Keratinocyte (primary cell): ENCODE data around the gene MYMK. TPM values are rescaled to one million over a fixed set of nuclear protein-coding genes. Genes with fewer than 3 reads are reported as not detected.

ENCODE experiments used
- DNase-seq: peaks from one replicate; pipeline ENCODE4 v3.0.0-alpha.2; 2011; ENCODE audit warnings: low read depth, missing footprints, low spot score
- FAIRE-seq: peaks from 2 replicates; lab custom pipeline; 2011; peaks lifted over from hg19 to GRCh38; lab: Jason Lieb, UNC
- H2AFZ ChIP-seq: 2 replicates; pipeline ENCODE4 v1.6.0; 2012; ENCODE audit warnings: low read length, control low read depth, inconsistent platforms; ENCODE audit not compliant: control insufficient read depth
- H3K27ac ChIP-seq: 2 replicates; pipeline ENCODE4 v1.5.1; 2011; ENCODE audit warnings: low read length; ENCODE audit not compliant: control insufficient read depth, insufficient read depth
- H3K27me3 ChIP-seq: 3 replicates; pipeline ENCODE4 v1.6.0; 2011; ENCODE audit warnings: low read length; ENCODE audit not compliant: control insufficient read depth, insufficient read depth; ENCODE audit errors: extremely low read depth
- H3K36me3 ChIP-seq, 2 experiments: 2 replicates in 1 of 2; 3 replicates in 1 of 2; pipeline ENCODE4 v1.5.1; 2011; ENCODE audit warnings: low read length in 2 of 2, mild to moderate bottlenecking in 1 of 2; ENCODE audit not compliant: control insufficient read depth in 2 of 2, insufficient read depth in 2 of 2; ENCODE audit errors: extremely low read depth in 1 of 2
- H3K4me1 ChIP-seq: 3 replicates; pipeline ENCODE4 v1.5.1; 2011; ENCODE audit warnings: low read length; ENCODE audit not compliant: control insufficient read depth, insufficient read depth; ENCODE audit errors: extremely low read depth
- H3K4me2 ChIP-seq: 3 replicates; pipeline ENCODE4 v1.6.0; 2011; ENCODE audit warnings: low read depth, low read length; ENCODE audit not compliant: control insufficient read depth, insufficient read depth; ENCODE audit errors: extremely low read depth
- H3K4me3 ChIP-seq, 3 experiments: fragments of 200-600 bp in 1 of 3; sonication (generic) in 1 of 3; 2 replicates in 2 of 3; 3 replicates in 1 of 3; pipeline ENCODE4 v1.5.1; 2011 to 2016; ENCODE audit warnings: low read length in 3 of 3, mild to moderate bottlenecking in 3 of 3, control low read depth in 2 of 3, inconsistent platforms in 1 of 3, low read depth in 1 of 3, mixed read lengths in 1 of 3, mixed run types in 1 of 3, moderate library complexity in 1 of 3; ENCODE audit not compliant: control insufficient read depth in 2 of 3, insufficient read depth in 2 of 3; ENCODE audit errors: extremely low read depth in 1 of 3
- H3K79me2 ChIP-seq: 2 replicates; pipeline ENCODE4 v1.6.0; 2012; ENCODE audit warnings: low read length; ENCODE audit not compliant: control insufficient read depth, insufficient read depth
- H3K9ac ChIP-seq: 3 replicates; pipeline ENCODE4 v1.6.0; 2011; ENCODE audit warnings: low read length; ENCODE audit not compliant: control insufficient read depth, insufficient read depth; ENCODE audit errors: extremely low read depth
- H3K9me1 ChIP-seq: 3 replicates; pipeline ENCODE4 v1.6.0; 2011; ENCODE audit warnings: low read length; ENCODE audit not compliant: control insufficient read depth, insufficient read depth; ENCODE audit errors: extremely low read depth
- H3K9me3 ChIP-seq: 2 replicates; pipeline ENCODE4 v1.5.1; 2012; ENCODE audit warnings: low read depth, low read length; ENCODE audit not compliant: control insufficient read depth
- H4K20me1 ChIP-seq: 3 replicates; pipeline ENCODE4 v1.6.0; 2011; ENCODE audit warnings: low read length; ENCODE audit not compliant: control insufficient read depth, insufficient read depth; ENCODE audit errors: extremely low read depth
- CTCF ChIP-seq, 3 experiments: IDR thresholded peaks in 1 of 3; conservative IDR thresholded peaks in 1 of 3; optimal IDR thresholded peaks in 1 of 3; 2 replicates in 2 of 3; 3 replicates in 1 of 3; pipeline versions ENCODE3 to v1.5.1; 2011; ENCODE audit warnings: low read length in 3 of 3, mild to moderate bottlenecking in 3 of 3, moderate library complexity in 2 of 3, control low read depth in 1 of 3, inconsistent platforms in 1 of 3; ENCODE audit not compliant: insufficient read depth in 2 of 3; ENCODE audit errors: extremely low read depth in 1 of 3
- EZH2 ChIP-seq: IDR thresholded peaks from one replicate; pipeline ENCODE4 v1.6.1; 2012; ENCODE audit warnings: inconsistent platforms, mild to moderate bottlenecking, low read length, moderate library complexity
- dilution Hi-C: fragments of 300-500 bp; cut with MboI; formaldehyde crosslinking; loops from one replicate; pipeline ENCODE4 v1.7.0; 2020; ENCODE audit warnings: low sequenced_read_pairs; ENCODE audit not compliant: extremely low pct_ligation_motif_present
- polyA plus RNA-seq, 5 experiments: library from polyadenylated mRNA; depleted of rRNA in 3 of 5; stranded (reverse) in 3 of 5; stranded (forward) in 1 of 5; unstranded in 1 of 5; fragments of >200 nt; gene quantifications; 1 replicate in 1 of 5; 2 replicates in 3 of 5; 3 replicates in 1 of 5; pipeline versions ENCODE4 v1.2.1 to v1.2.3, GENCODE V29; 2011 to 2012; ENCODE audit warnings: missing spikeins in 2 of 5, low read depth in 1 of 5, low replicate concordance in 1 of 5

MYMK gene
- polyA plus RNA-seq, 1 donor (not counting 4 experiments of a cell fraction or from before 2014, with no cell fraction given), result not detected

- dilution Hi-C loops, result no loop called here
- no peaks in the 10 kb centered on the region for H3K79me2 ChIP-seq
- no peak overlapping the region for H2AFZ ChIP-seq
- H3K9ac ChIP-seq, result no peak overlapping the region
- H3K4me2 ChIP-seq, result no peak overlapping the region
- H3K4me1 ChIP-seq, result no peaks in the 10 kb centered on the region
- H3K9me1 ChIP-seq, result no peaks in the 10 kb centered on the region
- H3K27me3 ChIP-seq, result peaks cover 73% of the 10 kb centered on the region
- no peaks in the 10 kb centered on the region for H3K36me3 ChIP-seq
- H4K20me1 ChIP-seq, result no peaks in the 10 kb centered on the region
- no peaks in the 10 kb centered on the region for H3K9me3 ChIP-seq
- TF ChIP-seq EZH2 (no peak), CTCF (optimal IDR thresholded peaks at IDR 0.05 in 1 of 3, IDR thresholded peaks at IDR 0.05 in 1 of 3, conservative IDR thresholded peaks at IDR 0.05 in 1 of 3; ENCODE audit: extremely low read depth in 1 of 3, insufficient read depth in 2 of 3, low read length in 3 of 3) (no peak)
- no peak overlapping the region for H3K4me3 ChIP-seq
- FAIRE-seq, result no peak
- no peak for DNase-seq
- no peak overlapping the region for H3K27ac ChIP-seq
Measured at GRCh38 chr9:133529874-133530273, 5.1 kb upstream of the MYMK start.

- Histone ChIP-seq H3K9me3 (no peaks in the 10 kb centered on the region), H3K79me2 (no peaks in the 10 kb centered on the region), H3K36me3 (no peaks in the 10 kb centered on the region), H3K27me3 (peaks cover 74% of the 10 kb centered on the region), H4K20me1 (no peaks in the 10 kb centered on the region), H3K27ac (no peak overlapping the region), H3K9ac (no peak overlapping the region), H3K4me2 (no peak overlapping the region), H3K9me1 (no peaks in the 10 kb centered on the region), H3K4me1 (no peaks in the 10 kb centered on the region), H2AFZ (no peak overlapping the region), H3K4me3 (no peak overlapping the region)
- dilution Hi-C loops, result no loop called here
- no peak for DNase-seq
- TF ChIP-seq CTCF (optimal IDR thresholded peaks at IDR 0.05 in 1 of 3, IDR thresholded peaks at IDR 0.05 in 1 of 3, conservative IDR thresholded peaks at IDR 0.05 in 1 of 3; ENCODE audit: extremely low read depth in 1 of 3, insufficient read depth in 2 of 3, low read length in 3 of 3) (no peak), EZH2 (no peak)
- FAIRE-seq, result no peak
Measured at GRCh38 chr9:133529457-133529856, 4.7 kb upstream of the MYMK start.
